Breast epithelium (tissue), 3 donors: ENCODE results near the gene PDLIM4.

Experiments used
- POLR2AphosphoS5 ChIP-seq, 3 donors: sonication (generic); formaldehyde crosslinking; IDR thresholded peaks; one replicate each; pipeline ENCODE4 v1.6.1; 2017; ENCODE audit warnings: antibody characterized with exemption in 3 of 3
- TF ChIP-seq, protein P1 (sequence below), 3 donors: fragments of 450-650 bp; IDR thresholded peaks; one replicate each; pipeline ENCODE4 v1.5.1; 2016 to 2017; ENCODE audit warnings: antibody characterized with exemption in 3 of 3, mild to moderate bottlenecking in 3 of 3, moderate library complexity in 3 of 3

DNA sequence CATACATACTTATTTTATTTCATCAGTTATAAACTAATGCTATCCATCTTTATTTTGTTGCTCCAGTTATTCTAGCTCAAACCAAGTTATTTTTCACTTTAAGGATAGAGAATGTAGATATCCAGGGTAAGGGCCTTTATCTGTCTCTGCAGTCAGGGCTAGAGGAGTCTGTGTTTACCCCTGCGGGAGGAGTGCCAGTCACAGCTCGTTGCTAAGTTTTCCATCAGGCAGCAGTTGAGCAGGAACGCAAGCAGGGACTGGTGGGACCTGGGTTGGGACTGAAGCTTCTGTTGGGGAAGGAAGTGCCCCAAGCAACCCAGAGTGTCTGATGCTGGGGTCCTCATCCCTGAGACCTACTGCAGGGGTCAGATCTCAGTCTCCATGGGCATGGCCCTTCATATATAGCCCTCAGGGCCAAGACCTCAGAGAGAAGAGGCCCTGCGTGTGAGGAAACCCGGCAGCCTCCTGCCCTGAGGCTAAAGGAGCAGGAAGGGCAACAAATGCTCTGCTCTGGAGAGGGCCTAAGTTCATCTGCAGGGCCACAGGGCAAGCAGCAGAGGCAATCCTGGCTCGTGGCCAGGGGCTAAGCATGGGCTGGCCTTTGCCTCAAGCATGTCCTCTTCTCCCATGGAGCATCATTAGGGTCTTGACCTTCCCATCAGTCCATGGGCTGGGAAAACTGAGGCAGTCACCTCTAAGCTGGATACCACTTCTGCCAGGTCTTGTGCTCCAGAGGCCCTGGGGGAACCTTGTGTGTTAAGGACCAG lies 43.3 kb downstream of the PDLIM4 start:
- TF ChIP-seq, protein P1, sequence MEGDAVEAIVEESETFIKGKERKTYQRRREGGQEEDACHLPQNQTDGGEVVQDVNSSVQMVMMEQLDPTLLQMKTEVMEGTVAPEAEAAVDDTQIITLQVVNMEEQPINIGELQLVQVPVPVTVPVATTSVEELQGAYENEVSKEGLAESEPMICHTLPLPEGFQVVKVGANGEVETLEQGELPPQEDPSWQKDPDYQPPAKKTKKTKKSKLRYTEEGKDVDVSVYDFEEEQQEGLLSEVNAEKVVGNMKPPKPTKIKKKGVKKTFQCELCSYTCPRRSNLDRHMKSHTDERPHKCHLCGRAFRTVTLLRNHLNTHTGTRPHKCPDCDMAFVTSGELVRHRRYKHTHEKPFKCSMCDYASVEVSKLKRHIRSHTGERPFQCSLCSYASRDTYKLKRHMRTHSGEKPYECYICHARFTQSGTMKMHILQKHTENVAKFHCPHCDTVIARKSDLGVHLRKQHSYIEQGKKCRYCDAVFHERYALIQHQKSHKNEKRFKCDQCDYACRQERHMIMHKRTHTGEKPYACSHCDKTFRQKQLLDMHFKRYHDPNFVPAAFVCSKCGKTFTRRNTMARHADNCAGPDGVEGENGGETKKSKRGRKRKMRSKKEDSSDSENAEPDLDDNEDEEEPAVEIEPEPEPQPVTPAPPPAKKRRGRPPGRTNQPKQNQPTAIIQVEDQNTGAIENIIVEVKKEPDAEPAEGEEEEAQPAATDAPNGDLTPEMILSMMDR (IDR thresholded peaks at IDR 0.05): no peak
- no peak for TF ChIP-seq POLR2AphosphoS5 (IDR thresholded peaks at IDR 0.05)
